K562 (cell line): ENCODE measurements around the gene TTBK1. TPM values are rescaled to one million over a fixed set of nuclear protein-coding genes. Genes with fewer than 3 reads are reported as not detected.

Experiments used
- ARID2 ChIP-seq: fragments of 450-650 bp; IDR thresholded peaks from 2 replicates; pipeline ENCODE4 v1.6.1; 2017; ENCODE audit warnings: antibody characterized with exemption, mild to moderate bottlenecking
- ATF6 ChIP-seq: sonication (generic); formaldehyde crosslinking; IDR thresholded peaks from 2 replicates; pipeline ENCODE4 v1.4.0; 2020; ENCODE audit warnings: mild to moderate bottlenecking, missing genetic modification reagents
- CBX5 ChIP-seq: IDR thresholded peaks from 2 replicates; pipeline ENCODE4 v1.6.1; 2014; ENCODE audit warnings: low read depth, borderline replicate concordance
- EZH2 ChIP-seq: IDR thresholded peaks from 2 replicates; pipeline ENCODE4 v1.6.1; 2012; ENCODE audit warnings: low read depth, mild to moderate bottlenecking, inconsistent platforms, low read length, borderline replicate concordance
- GATAD2B ChIP-seq: fragments of 450-650 bp; IDR thresholded peaks from 2 replicates; pipeline ENCODE4 v1.6.1; 2017; ENCODE audit warnings: mild to moderate bottlenecking, borderline replicate concordance
- MAFF ChIP-seq: IDR thresholded peaks from 2 replicates; pipeline ENCODE4 v1.6.1; 2012; ENCODE audit warnings: low read length, improper control_type of control experiment
- MNT ChIP-seq, 2 experiments: fragments of 450-650 bp; conservative IDR thresholded peaks; 2 replicates each; pipeline ENCODE4 v1.6.1; 2017; ENCODE audit warnings: mild to moderate bottlenecking in 2 of 2, moderate library complexity in 2 of 2
- RB1 ChIP-seq: fragments of 450-650 bp; IDR thresholded peaks from 2 replicates; pipeline ENCODE4 v1.6.1; 2017; ENCODE audit warnings: low read depth, mild to moderate bottlenecking
- ZNF75A ChIP-seq: fragments of 450-650 bp; formaldehyde crosslinking; IDR thresholded peaks from 2 replicates; pipeline ENCODE4 v1.4.0; 2020; ENCODE audit warnings: mild to moderate bottlenecking
- polyA plus RNA-seq, 8 experiments: library from polyadenylated mRNA; depleted of rRNA in 4 of 8; stranded (reverse) in 5 of 8; unstranded in 3 of 8; fragments of >200 nt; fragmentation: Nextera tagmentation in 2 of 8; fragmentation: Illumina TruSeq in 1 of 8; extraction: Ambion mirVana in 2 of 8; extraction: Trizol in 1 of 8; gene quantifications; 2 replicates each; pipeline versions ENCODE4 v1.2.1 to v1.2.3, GENCODE V29; 2011 to 2014; ENCODE audit warnings: inconsistent platforms in 1 of 8, missing spikeins in 1 of 8
- total RNA-seq, 7 experiments: library from RNA; depleted of rRNA in 6 of 7; stranded (reverse); fragments of >200 nt in 6 of 7; fragmentation: Illumina TruSeq in 2 of 7; extraction: Trizol in 2 of 7; gene quantifications; 2 replicates each; pipeline versions ENCODE4 v1.2.1 to v1.2.3, GENCODE V29; 2011 to 2021; ENCODE audit warnings: low replicate concordance in 1 of 7
- TF ChIP-seq, protein P1 (sequence below), 2 experiments: fragments of 200-800 bp in 1 of 2; sonication (Bioruptor generic) in 1 of 2; sonication (generic) in 1 of 2; formaldehyde crosslinking in 1 of 2; IDR thresholded peaks in 1 of 2; conservative IDR thresholded peaks in 1 of 2; 2 replicates each; pipeline versions ENCODE4 v1.5.0 to v1.6.1; 2016 to 2020; ENCODE audit warnings: missing compliant biosample characterization in 1 of 2, missing genetic modification characterization in 1 of 2, missing genetic modification reagents in 1 of 2
- TF ChIP-seq, protein P2 (sequence below): sonication (generic); formaldehyde crosslinking; IDR thresholded peaks from 2 replicates; pipeline ENCODE4 v1.8.0; 2022; ENCODE audit warnings: mild to moderate bottlenecking, missing genetic modification reagents

Gene TTBK1
- total and polyA plus RNA-seq, 9 of the 15 experiments (the other 6 are each of a cell fraction or from before 2014, with no cell fraction given): not detected

DNA sequence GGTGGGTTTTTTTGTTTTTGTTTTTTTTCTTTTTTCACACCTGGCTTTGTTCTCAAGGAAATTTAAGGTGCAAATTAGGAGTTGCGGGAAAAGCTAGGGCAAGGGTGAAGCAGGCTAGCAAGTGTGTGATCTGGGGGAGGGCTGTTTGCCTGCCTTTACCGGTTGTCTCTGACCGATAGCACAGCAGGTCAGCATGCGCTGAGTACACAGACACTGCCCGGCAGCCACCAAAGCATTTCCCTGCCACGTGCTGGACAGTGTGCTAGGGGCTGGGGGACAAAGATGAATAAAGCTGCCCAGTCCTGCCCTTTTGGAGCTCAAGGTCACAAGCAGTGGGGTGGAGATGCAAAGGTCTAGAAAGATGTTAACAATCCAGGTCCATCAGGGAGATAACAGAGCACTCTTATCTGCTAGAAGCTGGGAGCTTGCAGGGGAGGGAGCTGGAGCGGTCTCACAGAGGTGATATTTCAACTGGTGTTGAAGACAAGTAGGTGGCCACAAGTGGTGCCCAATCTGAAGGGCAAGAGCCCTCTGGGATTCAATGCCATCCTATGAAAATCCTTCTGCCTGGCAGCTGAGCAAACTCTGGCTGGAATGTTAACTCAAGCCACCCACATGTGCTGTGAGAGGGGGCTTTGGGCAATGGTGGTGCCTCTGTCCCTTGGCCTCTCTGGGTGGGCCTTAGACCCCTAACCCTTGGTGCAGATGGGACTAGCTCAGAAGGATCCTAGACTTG lies 24.5 kb downstream of the TTBK1 start (continued):
- TF ChIP-seq MNT (conservative IDR thresholded peaks at IDR 0.05) (peak; percentile 93 to 95), RB1 (no peak), ZNF75A (no peak), CBX5 (no peak), MAFF (no peak), EZH2 (no peak), ATF6 (no peak), ARID2 (no peak), GATAD2B (no peak)
- TF ChIP-seq, protein P1, sequence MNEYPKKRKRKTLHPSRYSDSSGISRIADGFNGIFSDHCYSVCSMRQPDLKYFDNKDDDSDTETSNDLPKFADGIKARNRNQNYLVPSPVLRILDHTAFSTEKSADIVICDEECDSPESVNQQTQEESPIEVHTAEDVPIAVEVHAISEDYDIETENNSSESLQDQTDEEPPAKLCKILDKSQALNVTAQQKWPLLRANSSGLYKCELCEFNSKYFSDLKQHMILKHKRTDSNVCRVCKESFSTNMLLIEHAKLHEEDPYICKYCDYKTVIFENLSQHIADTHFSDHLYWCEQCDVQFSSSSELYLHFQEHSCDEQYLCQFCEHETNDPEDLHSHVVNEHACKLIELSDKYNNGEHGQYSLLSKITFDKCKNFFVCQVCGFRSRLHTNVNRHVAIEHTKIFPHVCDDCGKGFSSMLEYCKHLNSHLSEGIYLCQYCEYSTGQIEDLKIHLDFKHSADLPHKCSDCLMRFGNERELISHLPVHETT (CRISPR knock-in tag; conservative IDR thresholded peaks at IDR 0.05 in 1 of 2, IDR thresholded peaks at IDR 0.05 in 1 of 2): 0 out of 4 replicates have a peak, but pooled peaks of 1 of the 2 experiments have one; percentile 41
- TF ChIP-seq, protein P2, sequence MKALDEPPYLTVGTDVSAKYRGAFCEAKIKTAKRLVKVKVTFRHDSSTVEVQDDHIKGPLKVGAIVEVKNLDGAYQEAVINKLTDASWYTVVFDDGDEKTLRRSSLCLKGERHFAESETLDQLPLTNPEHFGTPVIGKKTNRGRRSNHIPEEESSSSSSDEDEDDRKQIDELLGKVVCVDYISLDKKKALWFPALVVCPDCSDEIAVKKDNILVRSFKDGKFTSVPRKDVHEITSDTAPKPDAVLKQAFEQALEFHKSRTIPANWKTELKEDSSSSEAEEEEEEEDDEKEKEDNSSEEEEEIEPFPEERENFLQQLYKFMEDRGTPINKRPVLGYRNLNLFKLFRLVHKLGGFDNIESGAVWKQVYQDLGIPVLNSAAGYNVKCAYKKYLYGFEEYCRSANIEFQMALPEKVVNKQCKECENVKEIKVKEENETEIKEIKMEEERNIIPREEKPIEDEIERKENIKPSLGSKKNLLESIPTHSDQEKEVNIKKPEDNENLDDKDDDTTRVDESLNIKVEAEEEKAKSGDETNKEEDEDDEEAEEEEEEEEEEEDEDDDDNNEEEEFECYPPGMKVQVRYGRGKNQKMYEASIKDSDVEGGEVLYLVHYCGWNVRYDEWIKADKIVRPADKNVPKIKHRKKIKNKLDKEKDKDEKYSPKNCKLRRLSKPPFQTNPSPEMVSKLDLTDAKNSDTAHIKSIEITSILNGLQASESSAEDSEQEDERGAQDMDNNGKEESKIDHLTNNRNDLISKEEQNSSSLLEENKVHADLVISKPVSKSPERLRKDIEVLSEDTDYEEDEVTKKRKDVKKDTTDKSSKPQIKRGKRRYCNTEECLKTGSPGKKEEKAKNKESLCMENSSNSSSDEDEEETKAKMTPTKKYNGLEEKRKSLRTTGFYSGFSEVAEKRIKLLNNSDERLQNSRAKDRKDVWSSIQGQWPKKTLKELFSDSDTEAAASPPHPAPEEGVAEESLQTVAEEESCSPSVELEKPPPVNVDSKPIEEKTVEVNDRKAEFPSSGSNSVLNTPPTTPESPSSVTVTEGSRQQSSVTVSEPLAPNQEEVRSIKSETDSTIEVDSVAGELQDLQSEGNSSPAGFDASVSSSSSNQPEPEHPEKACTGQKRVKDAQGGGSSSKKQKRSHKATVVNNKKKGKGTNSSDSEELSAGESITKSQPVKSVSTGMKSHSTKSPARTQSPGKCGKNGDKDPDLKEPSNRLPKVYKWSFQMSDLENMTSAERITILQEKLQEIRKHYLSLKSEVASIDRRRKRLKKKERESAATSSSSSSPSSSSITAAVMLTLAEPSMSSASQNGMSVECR (CRISPR knock-in tag): no peak
